NB4 (cell line): ENCODE measurements around the gene CNTNAP2.

Experiments used
- CTCF ChIP-seq: IDR thresholded peaks from one replicate; pipeline ENCODE4 v1.5.1; 2012; ENCODE audit warnings: low read depth, low read length
- MAX ChIP-seq: IDR thresholded peaks from 2 replicates; pipeline ENCODE4 v1.6.1; 2011; ENCODE audit warnings: low read depth, low read length

DNA sequence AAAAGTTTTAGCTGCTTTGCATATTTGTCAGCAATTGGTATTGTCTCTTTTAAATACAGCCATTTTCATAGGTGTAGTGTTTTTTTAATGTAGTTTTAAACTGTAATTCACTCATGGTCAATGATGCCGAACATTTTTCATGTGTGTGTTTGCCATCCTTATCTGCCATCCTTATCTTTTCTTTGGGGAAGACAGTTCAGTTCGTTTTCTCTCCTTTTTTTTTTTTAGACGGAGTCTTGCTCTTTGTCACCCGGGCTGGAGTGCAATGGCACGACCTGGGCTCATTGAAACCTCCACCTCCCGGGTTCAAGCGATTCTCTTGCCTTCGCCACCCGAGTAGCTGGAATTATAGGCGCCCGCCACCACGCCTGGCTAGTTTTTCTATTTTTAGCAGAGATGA, 545.3 kb downstream of the CNTNAP2 start:
- TF ChIP-seq CTCF = no peak
- TF ChIP-seq MAX = no peak
